ENCODE data around the gene TMA7B. TPM values are rescaled to one million over a fixed set of nuclear protein-coding genes. Genes with fewer than 3 reads are reported as not detected.

TMA7B gene
- total RNA-seq, 2 experiments from 2014 or later = 5.7 to 6.5 TPM

GRCh38 chr22:39933741-39934140 is 26.5 kb upstream of the TMA7B start:
- Mint-ChIP-seq H3K4me3 (peak overlapping the region; percentile 65), H3K9me3 (no peaks in the 10 kb centered on the region), H3K27ac (no peak overlapping the region), H3K4me1 (ENCODE audit: low read depth) (peaks cover 62% of the 10 kb centered on the region), H3K36me3 (ENCODE audit: low read depth) (peaks cover 32% of the 10 kb centered on the region), H3K27me3 (no peaks in the 10 kb centered on the region)
- Histone ChIP-seq H3K4me1 (ENCODE audit: insufficient read depth, low read length) (peaks cover 93% of the 10 kb centered on the region), H3K27ac (ENCODE audit: low read depth in 1 of 2, low read length in 2 of 2) (peak overlapping the region; percentile 54 to 87), H3K27me3 (ENCODE audit: control insufficient read depth in 1 of 2, insufficient read depth in 2 of 2, low read length in 2 of 2) (no peaks in the 10 kb centered on the region), H3K4me3 (ENCODE audit: low read length) (peak overlapping the region; percentile 9), H3K36me3 (ENCODE audit: insufficient read depth, low read length) (peaks cover 6% of the 10 kb centered on the region), H3K9me3 (ENCODE audit: control insufficient read depth in 1 of 2, insufficient read depth in 1 of 2, low read length in 2 of 2) (no peaks in the 10 kb centered on the region)
- intact Hi-C loops (cut with DNase I, micrococcal nuclease) = loop anchor here (2.0 kb wide), 2 partner anchors 13 to 19 kb away; no protein-coding TSS in a partner anchor
- TF ChIP-seq CTCF (IDR thresholded peaks at IDR 0.05) = no peak
- peak in 1 of 14 experiments; percentile 51 for DNase-seq
- peak; percentile 21 for ATAC-seq (ENCODE audit: poor library complexity)
- CTCF ChIA-PET = interaction anchor here (1.3 to 2.9 kb wide), 7 partner anchors 12 to 404 kb away, joined by 3 to 21 read pairs (median 6); partner anchors contain the start of gene GRAP2
- POLR2A ChIA-PET = interaction anchor here (0.9 to 16.2 kb wide), 9 partner anchors 10 to 399 kb away, joined by 3 to 393 read pairs (median 3); partner anchors contain the start of gene GRAP2

- Histone ChIP-seq H3K4me1 (ENCODE audit: insufficient read depth, low read length) (peaks cover 96% of the 10 kb centered on the region), H3K36me3 (ENCODE audit: insufficient read depth, low read length) (peaks cover 11% of the 10 kb centered on the region), H3K4me3 (ENCODE audit: low read length) (no peak overlapping the region), H3K27ac (ENCODE audit: low read depth in 1 of 2, low read length in 2 of 2) (peak overlapping the region; percentile 54 to 87), H3K27me3 (ENCODE audit: control insufficient read depth in 1 of 2, insufficient read depth in 2 of 2, low read length in 2 of 2) (no peaks in the 10 kb centered on the region), H3K9me3 (ENCODE audit: control insufficient read depth in 1 of 2, insufficient read depth in 1 of 2, low read length in 2 of 2) (no peaks in the 10 kb centered on the region)
- H3K36me3 Mint-ChIP-seq (ENCODE audit: low read depth) = peaks cover 32% of the 10 kb centered on the region
- no peak overlapping the region for H3K27ac Mint-ChIP-seq
- no peaks in the 10 kb centered on the region for H3K9me3 Mint-ChIP-seq
- ChIA-PET POLR2A (interaction anchor here (0.6 to 16.2 kb wide), 7 partner anchors 11 to 274 kb away, joined by 3 to 393 read pairs (median 4); no protein-coding TSS in a partner anchor), CTCF (interaction anchor here (0.8 to 2.9 kb wide), 4 partner anchors 10 to 90 kb away, joined by 3 to 6 read pairs (median 4); no protein-coding TSS in a partner anchor)
- no peak for DNase-seq
- no peak for ATAC-seq (ENCODE audit: poor library complexity)
- H3K4me1 Mint-ChIP-seq (ENCODE audit: low read depth) = peaks cover 72% of the 10 kb centered on the region
- no peak for TF ChIP-seq CTCF (IDR thresholded peaks at IDR 0.05)
- intact Hi-C loops (cut with DNase I, micrococcal nuclease) = loop anchor here in 1 of 2 experiments (1.0 to 2.0 kb wide), 2 partner anchors 9 to 14 kb away; no protein-coding TSS in a partner anchor
- peak overlapping the region; percentile 81 for H3K4me3 Mint-ChIP-seq
- H3K27me3 Mint-ChIP-seq = no peaks in the 10 kb centered on the region
Observed at GRCh38 chr22:39935116-39935515, 25.1 kb upstream of the TMA7B start.

GRCh38 chr22:39935612-39936011 is 24.6 kb upstream of the TMA7B start:
- H3K9me3 ChIP-seq (ENCODE audit: control insufficient read depth in 1 of 2, insufficient read depth in 1 of 2, low read length in 2 of 2) = no peaks in the 10 kb centered on the region
- Mint-ChIP-seq H3K4me3 (peak overlapping the region; percentile 81), H3K36me3 (ENCODE audit: low read depth) (peaks cover 35% of the 10 kb centered on the region), H3K4me1 (ENCODE audit: low read depth) (peaks cover 77% of the 10 kb centered on the region), H3K9me3 (no peaks in the 10 kb centered on the region), H3K27ac (no peak overlapping the region), H3K27me3 (no peaks in the 10 kb centered on the region)
- H3K27me3 ChIP-seq (ENCODE audit: control insufficient read depth in 1 of 2, insufficient read depth in 2 of 2, low read length in 2 of 2) = no peaks in the 10 kb centered on the region
- intact Hi-C loops (cut with DNase I, micrococcal nuclease) = loop anchor here in 1 of 2 experiments (1.0 to 2.0 kb wide), 2 partner anchors 9 to 15 kb away; no protein-coding TSS in a partner anchor
- H3K4me3 ChIP-seq (ENCODE audit: low read length) = peak overlapping the region; percentile 6
- H3K36me3 ChIP-seq (ENCODE audit: insufficient read depth, low read length) = peaks cover 14% of the 10 kb centered on the region
- ChIA-PET CTCF (interaction anchor here (1.0 to 1.5 kb wide), 2 partner anchors 10 to 89 kb away, joined by 3 to 4 read pairs; no protein-coding TSS in a partner anchor), POLR2A (interaction anchor here (0.7 to 16.2 kb wide), 6 partner anchors 12 to 37 kb away, joined by 3 to 393 read pairs (median 4); no protein-coding TSS in a partner anchor)
- peak; percentile 12 for TF ChIP-seq CTCF (IDR thresholded peaks at IDR 0.05)
- peak overlapping the region; percentile 54 to 87 for H3K27ac ChIP-seq (ENCODE audit: low read depth in 1 of 2, low read length in 2 of 2)
- ATAC-seq (ENCODE audit: poor library complexity) = no peak
- peak in 3 of 14 experiments; percentile 37 to 54 (median 51) for DNase-seq
- H3K4me1 ChIP-seq (ENCODE audit: insufficient read depth, low read length) = peaks cover 96% of the 10 kb centered on the region

Measured in CD4-positive, alpha-beta T cell (primary cell).